ENCODE results near the gene TAS2R38. TPM values are rescaled to one million over a fixed set of nuclear protein-coding genes. Genes with fewer than 3 reads are reported as not detected.
"Not testable (repeated sequence)": the region's sequence is repeated elsewhere in the genome, so short reads cannot be mapped to it uniquely, and the experiment has no call there.

The TAS2R38 gene
- total RNA-seq, 1 experiment from 2014 or later, result not detected

DNA sequence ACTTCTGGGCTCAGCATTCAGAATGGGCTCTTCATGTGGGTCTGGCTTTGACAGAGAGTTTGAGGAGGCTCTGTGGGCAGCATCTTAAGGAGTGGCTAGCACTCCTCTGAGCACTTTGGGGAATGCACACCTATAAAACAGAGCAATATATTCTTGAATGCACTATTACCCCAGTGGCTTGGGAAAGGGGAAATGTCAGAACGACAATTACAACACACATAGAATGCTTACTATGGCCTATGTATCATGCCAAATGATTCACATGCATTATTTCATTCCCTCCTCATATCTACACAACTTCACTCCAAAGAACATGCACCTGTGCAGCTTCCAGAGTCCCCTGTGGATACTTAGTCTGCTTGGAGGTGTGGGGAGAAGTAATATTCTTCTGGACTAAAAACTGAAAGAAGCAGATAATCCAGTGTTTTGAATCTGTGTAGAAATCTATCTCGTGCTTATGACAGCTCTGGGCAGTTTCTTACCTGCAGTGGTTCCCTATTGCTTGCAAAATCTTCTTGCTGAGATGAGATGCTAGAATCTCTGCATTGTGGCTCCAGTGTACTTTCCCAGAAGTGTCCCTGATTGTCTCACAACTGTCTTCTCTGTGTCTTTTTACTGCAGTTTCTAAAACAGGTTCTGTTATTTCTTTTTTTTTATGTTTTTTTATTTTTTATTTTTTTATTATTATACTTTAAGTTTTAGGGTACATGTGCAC is 16.6 kb upstream of the TAS2R38 start:
- Histone ChIP-seq H4K20me1 (ENCODE audit: control insufficient read depth, insufficient read depth, insufficient read length) (no peaks in the 10 kb centered on the region), H2BK20ac (ENCODE audit: low read depth, low read length, poor library complexity, severe bottlenecking) (no peak overlapping the region), H3K27ac (ENCODE audit: insufficient read length, low read depth, low read length) (no peak overlapping the region), H2BK15ac (ENCODE audit: low read depth, low read length) (no peak overlapping the region), H3K18ac (ENCODE audit: insufficient read length, low read depth, low read length) (no peak overlapping the region), H4K8ac (replicated peaks; ENCODE audit: insufficient read length, low read depth, low read length) (no peak overlapping the region), H2BK5ac (ENCODE audit: insufficient read length, low read length) (no peak overlapping the region), H3K27me3 (ENCODE audit: insufficient read depth, low read length) (no peaks in the 10 kb centered on the region), H3K79me1 (ENCODE audit: insufficient read depth, low read depth, low read length, poor library complexity, severe bottlenecking) (no peaks in the 10 kb centered on the region), H2BK120ac (ENCODE audit: low read depth, low read length, poor library complexity, severe bottlenecking) (no peak overlapping the region), H3K9ac (ENCODE audit: extremely low read depth, insufficient read length, low read length) (no peak overlapping the region), H3K23me2 (ENCODE audit: insufficient read length, low read depth, low read length, poor library complexity, severe bottlenecking) (no peaks in the 10 kb centered on the region), H2AK5ac (ENCODE audit: insufficient read length, low read length) (no peak overlapping the region), H3K4ac (ENCODE audit: low read depth, low read length) (no peak overlapping the region), H3K23ac (ENCODE audit: insufficient read length, low read depth, low read length) (no peak overlapping the region), H2BK12ac (ENCODE audit: insufficient read length, low read depth, low read length) (no peak overlapping the region), H4K91ac (ENCODE audit: insufficient read length, low read depth, low read length) (no peak overlapping the region), H3K14ac (ENCODE audit: insufficient read depth, low read length) (no peak overlapping the region), H3T11ph (ENCODE audit: low read length) (no peak overlapping the region), H3K4me1 (ENCODE audit: insufficient read depth, low read length) (no peaks in the 10 kb centered on the region), H2AFZ (ENCODE audit: low read length) (no peak overlapping the region), H3K56ac (ENCODE audit: insufficient read length, low read depth, low read length) (no peak overlapping the region), H3K4me2 (ENCODE audit: insufficient read depth, insufficient read length, low read length) (no peak overlapping the region), H4K5ac (ENCODE audit: insufficient read length, low read depth, low read length) (no peak overlapping the region), H3K79me2 (ENCODE audit: insufficient read depth, low read length) (no peaks in the 10 kb centered on the region), H3K9me3 (ENCODE audit: control insufficient read depth, low read depth, low read length) (no peaks in the 10 kb centered on the region)
- no peak overlapping the region for H3K27ac Mint-ChIP-seq
- no CpG with 5 or more reads among the region's 2 CpGs for WGBS (ENCODE audit: extremely low coverage, insufficient read length, low lambda C conversion rate)
- peaks cover 0 to 11% (median 3%) of the 10 kb centered on the region in 3 experiments; a peak in 2 of 7 replicates for H3K36me3 Mint-ChIP-seq (ENCODE audit: insufficient read depth in 1 of 3, low read depth in 3 of 3)
- 0 out of 4 replicates have a peak, but pooled peaks cover 2 to 5% of the 10 kb centered on the region in 2 experiments for H3K4me1 Mint-ChIP-seq
- H3K27me3 Mint-ChIP-seq (ENCODE audit: low read depth), result peaks cover 3% of the 10 kb centered on the region; the same call in 1 of the 2 replicates
- TF ChIP-seq CTCF (conservative IDR thresholded peaks at IDR 0.05), result no peak
- H3K9me3 Mint-ChIP-seq, result peaks cover 0 to 5% of the 10 kb centered on the region in 2 experiments; a peak in 1 of 5 replicates
- no peak overlapping the region for H3K4me3 Mint-ChIP-seq
- no peak for DNase-seq

- not testable (repeated sequence) for H3K27ac ChIP-seq (ENCODE audit: insufficient read length, low read depth, low read length); H3K27me3 Mint-ChIP-seq (ENCODE audit: low read depth); DNase-seq; H2BK120ac ChIP-seq (ENCODE audit: low read depth, low read length, poor library complexity, severe bottlenecking); H3K4me1 Mint-ChIP-seq; H3K9me3 Mint-ChIP-seq; H3K56ac ChIP-seq (ENCODE audit: insufficient read length, low read depth, low read length); H3K4ac ChIP-seq (ENCODE audit: low read depth, low read length); H3K4me3 Mint-ChIP-seq; H3K79me1 ChIP-seq (ENCODE audit: insufficient read depth, low read depth, low read length, poor library complexity, severe bottlenecking); H3K14ac ChIP-seq (ENCODE audit: insufficient read depth, low read length); H3K23ac ChIP-seq (ENCODE audit: insufficient read length, low read depth, low read length); H2BK20ac ChIP-seq (ENCODE audit: low read depth, low read length, poor library complexity, severe bottlenecking); H3K23me2 ChIP-seq (ENCODE audit: insufficient read length, low read depth, low read length, poor library complexity, severe bottlenecking); H3K9ac ChIP-seq (ENCODE audit: extremely low read depth, insufficient read length, low read length); H3K4me2 ChIP-seq (ENCODE audit: insufficient read depth, insufficient read length, low read length); H3T11ph ChIP-seq (ENCODE audit: low read length); H2AK5ac ChIP-seq (ENCODE audit: insufficient read length, low read length); H3K18ac ChIP-seq (ENCODE audit: insufficient read length, low read depth, low read length); H4K20me1 ChIP-seq (ENCODE audit: control insufficient read depth, insufficient read depth, insufficient read length); H3K27ac Mint-ChIP-seq; H3K4me1 ChIP-seq (ENCODE audit: insufficient read depth, low read length); H3K9me3 ChIP-seq (ENCODE audit: control insufficient read depth, low read depth, low read length); H2BK12ac ChIP-seq (ENCODE audit: insufficient read length, low read depth, low read length); H4K91ac ChIP-seq (ENCODE audit: insufficient read length, low read depth, low read length); H2BK15ac ChIP-seq (ENCODE audit: low read depth, low read length); H4K5ac ChIP-seq (ENCODE audit: insufficient read length, low read depth, low read length); H2AFZ ChIP-seq (ENCODE audit: low read length); H2BK5ac ChIP-seq (ENCODE audit: insufficient read length, low read length); H3K27me3 ChIP-seq (ENCODE audit: insufficient read depth, low read length); H3K79me2 ChIP-seq (ENCODE audit: insufficient read depth, low read length); H4K8ac ChIP-seq (replicated peaks; ENCODE audit: insufficient read length, low read depth, low read length)
- WGBS (ENCODE audit: extremely low coverage, insufficient read length, low lambda C conversion rate), result no CpG with 5 or more reads among the region's 4 CpGs
- peaks cover 0 to 11% (median 3%) of the 10 kb centered on the region in 3 experiments; a peak in 2 of 7 replicates for H3K36me3 Mint-ChIP-seq (ENCODE audit: insufficient read depth in 1 of 3, low read depth in 3 of 3)
Measured at GRCh38 chr7:141987803-141988202, 14.2 kb upstream of the TAS2R38 start.

All from H9 (cell line).